Neuron (in vitro differentiated cells): ENCODE data around the gene TRPM7.

ENCODE experiments used
- H2AFZ ChIP-seq: one replicate; pipeline ENCODE4 v1.6.1; 2013; ENCODE audit warnings: low read depth, mild to moderate bottlenecking, inconsistent platforms, low read length, moderate library complexity
- H3K27me3 ChIP-seq: one replicate; pipeline ENCODE4 v1.6.1; 2013; ENCODE audit warnings: low read length; ENCODE audit not compliant: insufficient read depth
- H3K36me3 ChIP-seq: one replicate; pipeline ENCODE4 v1.6.1; 2013; ENCODE audit warnings: low read length; ENCODE audit not compliant: insufficient read depth
- H3K4me1 ChIP-seq: one replicate; pipeline ENCODE4 v1.6.1; 2013; ENCODE audit warnings: low read length; ENCODE audit not compliant: insufficient read depth
- H3K4me3 ChIP-seq: 2 replicates; pipeline ENCODE4 v1.5.1; 2013; ENCODE audit warnings: mild to moderate bottlenecking, low read length, moderate library complexity
- H3K9me3 ChIP-seq: one replicate; pipeline ENCODE4 v1.6.1; 2013; ENCODE audit warnings: low read length

The TRPM7 gene

DNA sequence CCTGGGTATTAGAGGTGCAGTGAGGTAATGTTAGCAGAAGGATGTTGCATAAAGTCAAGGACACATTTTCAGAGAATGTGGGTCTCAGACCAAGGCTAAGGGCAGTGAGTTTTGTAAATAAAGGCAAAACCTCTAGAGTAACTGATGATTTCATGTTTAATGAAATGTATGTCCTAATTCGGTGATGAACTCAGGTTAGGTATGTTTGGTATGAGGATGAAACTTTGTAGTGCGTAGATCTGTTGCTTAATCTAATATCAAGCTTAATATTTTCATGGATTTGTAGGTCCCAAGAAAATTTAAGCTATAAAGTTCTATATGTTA lies 143.7 kb downstream of the TRPM7 start:
- Histone ChIP-seq H3K4me1 (no peaks in the 10 kb centered on the region), H2AFZ (no peak overlapping the region), H3K9me3 (no peaks in the 10 kb centered on the region), H3K27me3 (no peaks in the 10 kb centered on the region), H3K4me3 (no peak overlapping the region), H3K36me3 (no peaks in the 10 kb centered on the region)

DNA sequence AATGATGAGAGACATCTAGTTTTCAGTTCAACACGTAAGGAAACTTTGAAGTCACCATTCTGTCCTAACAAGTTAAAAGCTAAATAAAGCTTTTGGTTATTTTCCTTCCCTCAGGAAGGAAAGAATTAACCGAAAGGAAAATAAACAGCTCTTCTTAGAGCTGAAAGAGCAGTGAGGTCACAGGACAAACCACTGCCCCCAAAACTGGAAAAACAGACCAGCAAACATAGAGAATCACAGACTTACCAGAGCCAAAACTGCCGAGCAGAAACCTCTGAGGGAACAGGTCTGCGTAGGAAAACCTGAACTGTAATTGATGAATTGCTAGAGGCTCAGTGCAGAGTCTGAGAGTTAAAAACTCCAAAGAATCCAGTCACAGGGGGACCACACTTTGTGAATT lies 154.8 kb downstream of the TRPM7 start:
- no peaks in the 10 kb centered on the region for H3K27me3 ChIP-seq
- no peaks in the 10 kb centered on the region for H3K9me3 ChIP-seq
- H3K36me3 ChIP-seq: no peaks in the 10 kb centered on the region
- no peaks in the 10 kb centered on the region for H3K4me1 ChIP-seq
- no peak overlapping the region for H3K4me3 ChIP-seq
- H2AFZ ChIP-seq: no peak overlapping the region

DNA sequence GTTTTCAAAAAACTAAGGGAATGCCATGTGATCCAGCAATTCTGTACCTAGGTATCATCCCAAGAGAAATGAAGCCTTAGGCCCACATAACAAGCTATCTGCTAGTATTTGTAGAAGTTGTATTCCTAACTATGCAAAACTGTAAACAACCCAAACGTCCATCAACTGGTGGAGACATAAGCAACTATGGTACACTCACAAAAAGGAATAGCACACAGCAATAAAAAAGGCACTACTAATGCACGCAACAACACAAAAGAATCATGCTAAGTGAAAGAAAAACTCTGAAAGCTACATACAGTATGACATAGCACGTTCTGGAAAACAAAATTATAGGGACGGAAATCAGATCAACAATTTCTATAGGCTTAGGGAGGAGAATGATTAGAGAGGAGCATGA lies 155.4 kb downstream of the TRPM7 start:
- Histone ChIP-seq H3K4me3 (no peak overlapping the region), H3K27me3 (no peaks in the 10 kb centered on the region), H3K36me3 (no peaks in the 10 kb centered on the region), H3K4me1 (no peaks in the 10 kb centered on the region), H2AFZ (no peak overlapping the region), H3K9me3 (no peaks in the 10 kb centered on the region)

- Histone ChIP-seq H3K4me3 (no peak overlapping the region), H3K27me3 (no peaks in the 10 kb centered on the region), H3K4me1 (no peaks in the 10 kb centered on the region), H3K36me3 (no peaks in the 10 kb centered on the region), H3K9me3 (no peaks in the 10 kb centered on the region), H2AFZ (no peak overlapping the region)
Observed at GRCh38 chr15:50523851-50524251, 162.7 kb downstream of the TRPM7 start.

- Histone ChIP-seq H3K4me3 (no peak overlapping the region), H3K36me3 (no peaks in the 10 kb centered on the region), H3K27me3 (no peaks in the 10 kb centered on the region), H3K4me1 (no peaks in the 10 kb centered on the region), H2AFZ (no peak overlapping the region), H3K9me3 (no peaks in the 10 kb centered on the region)
Observed at GRCh38 chr15:50519740-50520425, 166.7 kb downstream of the TRPM7 start.

- Histone ChIP-seq H3K4me3 (no peak overlapping the region), H3K4me1 (no peaks in the 10 kb centered on the region), H3K27me3 (no peaks in the 10 kb centered on the region), H2AFZ (no peak overlapping the region), H3K36me3 (no peaks in the 10 kb centered on the region), H3K9me3 (no peaks in the 10 kb centered on the region)
Observed at GRCh38 chr15:50513001-50513400, 173.6 kb downstream of the TRPM7 start.
